PC-3 (cell line): ENCODE measurements around the gene IFT20. TPM values are rescaled to one million over a fixed set of nuclear protein-coding genes. Genes with fewer than 3 reads are reported as not detected.

Experiments
- ATAC-seq: fragments of 200-7000 bp; cut with Tn5 transposase; 2 replicates; pipeline ENCODE4 v1.9.1; 2020; ENCODE audit warnings: mild to moderate bottlenecking, moderate library complexity
- BruUV-seq: library from RNA; stranded (reverse); fragments of 400-500 nt; replicated peaks from 2 replicates; lab custom pipeline; 2021; lab: Mats Ljungman, UMichigan
- CTCF ChIA-PET: fragments of 300-600 bp; sonication (Branson Sonifier 250); formaldehyde crosslinking; loops from one replicate; lab custom pipeline; 2022; ENCODE audit warnings: antibody characterized with exemption; lab: Charles Lee
- POLR2A ChIA-PET: fragments of 300-600 bp; sonication (Branson Sonifier 250); formaldehyde crosslinking; loops from one replicate; lab custom pipeline; 2022; ENCODE audit warnings: antibody characterized with exemption; ENCODE audit not compliant: unreplicated experiment; lab: Charles Lee
- DNase-seq: peaks from one replicate; pipeline ENCODE4 v3.0.0-alpha.2; 2015
- H2AFZ ChIP-seq: fragments of 300-600 bp; sonication (generic); 2 replicates; pipeline ENCODE4 v1.6.0; 2016; ENCODE audit warnings: antibody characterized with exemption, low read length
- H3F3A ChIP-seq: fragments of 300-600 bp; sonication (generic); one replicate; pipeline ENCODE4 v1.6.0; 2017; ENCODE audit warnings: antibody characterized with exemption, low read length, control low read depth, mild to moderate bottlenecking; ENCODE audit not compliant: unreplicated experiment
- H3K27ac ChIP-seq: fragments of 300-600 bp; sonication (generic); 2 replicates; pipeline ENCODE4 v1.5.1; 2016; ENCODE audit warnings: mild to moderate bottlenecking, low read length
- H3K27me3 ChIP-seq: fragments of 300-600 bp; sonication (generic); 2 replicates; pipeline ENCODE4 v1.6.1; 2016; ENCODE audit warnings: low read length, mixed read lengths
- H3K36me3 ChIP-seq: fragments of 300-600 bp; sonication (generic); 2 replicates; pipeline ENCODE4 v1.6.1; 2016; ENCODE audit warnings: low read depth, mixed run types, low read length, mixed read lengths
- H3K4me1 ChIP-seq: fragments of 300-600 bp; sonication (generic); 2 replicates; pipeline ENCODE4 v1.5.1; 2016; ENCODE audit warnings: low read length; ENCODE audit not compliant: insufficient read depth
- H3K4me2 ChIP-seq: fragments of 300-600 bp; sonication (generic); 2 replicates; pipeline ENCODE4 v1.6.0; 2016; ENCODE audit warnings: low read length
- H3K4me3 ChIP-seq: fragments of 300-600 bp; sonication (generic); 2 replicates; pipeline ENCODE4 v1.5.1; 2016; ENCODE audit warnings: mild to moderate bottlenecking, low read length, mixed read lengths
- H3K79me2 ChIP-seq: fragments of 300-600 bp; sonication (generic); 2 replicates; pipeline ENCODE4 v1.6.1; 2017; ENCODE audit warnings: low read length, mixed read lengths
- H3K9ac ChIP-seq: fragments of 300-600 bp; sonication (generic); 2 replicates; pipeline ENCODE4 v1.6.0; 2016; ENCODE audit warnings: mild to moderate bottlenecking, low read length
- H3K9me2 ChIP-seq: fragments of 300-600 bp; sonication (generic); replicated peaks from 2 replicates; pipeline ENCODE4 v1.6.1; 2016; ENCODE audit warnings: mixed run types, low read length, mixed read lengths
- H3K9me3 ChIP-seq: fragments of 300-600 bp; sonication (generic); 2 replicates; pipeline ENCODE4 v1.6.1; 2016; ENCODE audit warnings: low read length, mixed read lengths
- H4K20me1 ChIP-seq: fragments of 300-600 bp; sonication (generic); 2 replicates; pipeline ENCODE4 v1.6.1; 2016; ENCODE audit warnings: low read length, mixed read lengths
- CTCF ChIP-seq: fragments of 300-600 bp; sonication (generic); conservative IDR thresholded peaks from 2 replicates; pipeline ENCODE4 v1.5.1; 2017; ENCODE audit warnings: antibody characterized with exemption, low read depth, mild to moderate bottlenecking, low read length
- EZH2 ChIP-seq: fragments of 300-600 bp; sonication (generic); IDR thresholded peaks from one replicate; pipeline ENCODE4 v1.6.1; 2017; ENCODE audit warnings: antibody characterized with exemption, mild to moderate bottlenecking, low read length; ENCODE audit not compliant: unreplicated experiment
- EZH2phosphoT487 ChIP-seq: fragments of 300-600 bp; sonication (generic); IDR thresholded peaks from 2 replicates; pipeline ENCODE4 v1.6.1; 2018; ENCODE audit warnings: mild to moderate bottlenecking, antibody characterized with exemption, low read length, borderline replicate concordance
- intact Hi-C: fragments of 100-400 bp; cut with micrococcal nuclease; formaldehyde crosslinking; loops from 2 replicates; pipeline ENCODE4 v1.9.0; 2023
- total RNA-seq: library from RNA; depleted of rRNA; stranded (reverse); fragments of >200 nt; gene quantifications from 2 replicates; pipeline ENCODE4 v1.2.3, GENCODE V29; 2014

IFT20 gene
- total RNA-seq, 1 experiment from 2014 or later, result 23.1 TPM

- TF ChIP-seq EZH2phosphoT487, result no peak
- TF ChIP-seq EZH2, result no peak
- no peak for TF ChIP-seq CTCF
- ChIA-PET POLR2A (no interaction called here), CTCF (no interaction called here)
- H3K9ac ChIP-seq, result no peak overlapping the region
- BruUV-seq, result no TSS peak
- H3K9me3 ChIP-seq, result no peaks in the 10 kb centered on the region
- H3K27ac ChIP-seq, result no peak overlapping the region
- no peak for DNase-seq
- intact Hi-C loops, result no loop called here
- no peak overlapping the region for H2AFZ ChIP-seq
- no peaks in the 10 kb centered on the region for H3K27me3 ChIP-seq
- H3K36me3 ChIP-seq, result no peaks in the 10 kb centered on the region
- no peaks in the 10 kb centered on the region for H3K9me2 ChIP-seq
- no peak overlapping the region for H3K4me2 ChIP-seq
- ATAC-seq, result no peak
- H3K79me2 ChIP-seq, result no peaks in the 10 kb centered on the region
- H3F3A ChIP-seq, result no peaks in the 10 kb centered on the region
- no peaks in the 10 kb centered on the region for H4K20me1 ChIP-seq
- H3K4me3 ChIP-seq, result no peak overlapping the region
- no peaks in the 10 kb centered on the region for H3K4me1 ChIP-seq
These were observed 37.6 kb upstream of the IFT20 start for GRCh38 chr17:28372945-28373274.

DNA sequence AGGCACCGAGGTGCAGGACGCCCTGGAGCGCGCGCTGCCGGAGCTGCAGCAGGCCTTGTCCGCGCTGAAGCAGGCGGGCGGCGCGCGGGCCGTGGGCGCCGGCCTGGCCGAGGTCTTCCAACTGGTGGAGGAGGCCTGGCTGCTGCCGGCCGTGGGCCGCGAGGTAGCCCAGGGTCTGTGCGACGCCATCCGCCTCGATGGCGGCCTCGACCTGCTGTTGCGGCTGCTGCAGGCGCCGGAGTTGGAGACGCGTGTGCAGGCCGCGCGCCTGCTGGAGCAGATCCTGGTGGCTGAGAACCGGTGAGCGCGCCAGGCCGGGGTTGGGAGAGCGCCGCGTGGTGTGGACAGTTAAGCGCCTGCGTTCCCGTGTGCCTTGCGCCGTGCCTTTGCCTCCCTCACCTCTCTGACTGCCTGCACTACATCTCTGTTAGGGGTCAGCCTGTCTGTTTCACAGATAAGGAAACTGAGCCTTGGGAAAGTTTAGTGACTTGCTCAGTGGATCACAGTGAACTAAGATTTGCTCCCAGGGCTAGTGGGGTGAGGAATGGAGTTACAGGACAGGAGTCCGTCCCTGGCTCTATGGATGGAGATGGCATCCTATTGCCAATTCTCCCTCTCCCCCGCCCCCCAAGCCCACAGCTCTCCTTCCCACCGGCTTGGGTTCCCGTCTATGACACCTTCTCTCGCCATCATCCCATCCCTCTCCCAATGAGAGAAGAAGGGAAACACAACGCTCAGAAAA, 37.1 kb upstream of the IFT20 start:
- no peak for TF ChIP-seq EZH2
- no peaks in the 10 kb centered on the region for H3K9me2 ChIP-seq
- H2AFZ ChIP-seq, result no peak overlapping the region
- H3K27ac ChIP-seq, result no peak overlapping the region
- no peaks in the 10 kb centered on the region for H3K4me1 ChIP-seq
- no peak for DNase-seq
- H3K27me3 ChIP-seq, result no peaks in the 10 kb centered on the region
- H3K36me3 ChIP-seq, result no peaks in the 10 kb centered on the region
- H3K4me3 ChIP-seq, result no peak overlapping the region
- no peaks in the 10 kb centered on the region for H3K79me2 ChIP-seq
- H3K4me2 ChIP-seq, result no peak overlapping the region
- no peaks in the 10 kb centered on the region for H3F3A ChIP-seq
- H4K20me1 ChIP-seq, result no peaks in the 10 kb centered on the region
- ATAC-seq, result no peak
- POLR2A ChIA-PET, result no interaction called here
- intact Hi-C loops, result no loop called here
- H3K9ac ChIP-seq, result no peak overlapping the region
- BruUV-seq, result no TSS peak
- no peaks in the 10 kb centered on the region for H3K9me3 ChIP-seq
- CTCF ChIA-PET, result no interaction called here

- intact Hi-C loops, result no loop called here
- no peak within 1 kb of the TSS for H2AFZ ChIP-seq
These were observed 36.3 kb upstream of the IFT20 start, which contains the start of gene SARM1 for GRCh38 chr17:28371245-28372202. SARM1 (plus strand) TSS chr17:28371694; CDS start chr17:28372033, 339 bp downstream.

More at GRCh38 chr17:28371245-28372202, 36.3 kb upstream of the IFT20 start, which contains the start of gene SARM1:
- BruUV-seq, result no TSS peak
- H4K20me1 ChIP-seq, result no peaks in the 10 kb centered on the region
- H3F3A ChIP-seq, result no peaks in the 10 kb centered on the region
- H3K79me2 ChIP-seq, result no peaks in the 10 kb centered on the region
- no peak within 1 kb of the TSS for H3K9ac ChIP-seq
- TF ChIP-seq CTCF, result no peak
- no peak for TF ChIP-seq EZH2
- no peak for TF ChIP-seq EZH2phosphoT487
- ATAC-seq (peak; percentile 46), DNase-seq (no peak)
- H3K4me1 ChIP-seq, result no peaks in the 10 kb centered on the region
- no peaks in the 10 kb centered on the region for H3K9me2 ChIP-seq
- H3K27ac ChIP-seq, result no peak within 1 kb of the TSS
- no peaks in the 10 kb centered on the region for H3K36me3 ChIP-seq
- H3K4me2 ChIP-seq, result no peak within 1 kb of the TSS
- no peak within 1 kb of the TSS for H3K4me3 ChIP-seq
- ChIA-PET POLR2A (no interaction called here), CTCF (no interaction called here)
- H3K27me3 ChIP-seq, result no peaks in the 10 kb centered on the region
- H3K9me3 ChIP-seq, result no peaks in the 10 kb centered on the region
